Adipocyte (in vitro differentiated cells): ENCODE results near the gene PACRG.

Experiments
- DNase-seq: peaks from one replicate; pipeline ENCODE4 v3.0.0-alpha.2; 2015; ENCODE audit warnings: low read depth
- H3K27me3 ChIP-seq: replicated peaks from 2 replicates; pipeline ENCODE4 v1.7.0; 2013; ENCODE audit warnings: mild to moderate bottlenecking, low read length, moderate library complexity; ENCODE audit not compliant: control insufficient read depth, insufficient read depth
- H3K36me3 ChIP-seq: 2 replicates; pipeline ENCODE4 v1.7.0; 2013; ENCODE audit warnings: low read length, mild to moderate bottlenecking, moderate library complexity; ENCODE audit not compliant: control insufficient read depth, insufficient read depth, severe bottlenecking
- H3K4me1 ChIP-seq: 2 replicates; pipeline ENCODE4 v1.7.0; 2013; ENCODE audit warnings: mild to moderate bottlenecking, low read length, moderate library complexity; ENCODE audit not compliant: control insufficient read depth, insufficient read depth
- H3K4me3 ChIP-seq: 2 replicates; pipeline ENCODE4 v1.7.0; 2013; ENCODE audit warnings: mild to moderate bottlenecking, low read length, moderate library complexity
- H3K9ac ChIP-seq: 2 replicates; pipeline ENCODE4 v1.7.0; 2013; ENCODE audit warnings: mild to moderate bottlenecking, low read length, moderate library complexity
- H3K9me3 ChIP-seq: 2 replicates; pipeline ENCODE4 v1.7.0; 2013; ENCODE audit warnings: mild to moderate bottlenecking, low read length, moderate library complexity; ENCODE audit not compliant: control insufficient read depth

PACRG gene

DNA sequence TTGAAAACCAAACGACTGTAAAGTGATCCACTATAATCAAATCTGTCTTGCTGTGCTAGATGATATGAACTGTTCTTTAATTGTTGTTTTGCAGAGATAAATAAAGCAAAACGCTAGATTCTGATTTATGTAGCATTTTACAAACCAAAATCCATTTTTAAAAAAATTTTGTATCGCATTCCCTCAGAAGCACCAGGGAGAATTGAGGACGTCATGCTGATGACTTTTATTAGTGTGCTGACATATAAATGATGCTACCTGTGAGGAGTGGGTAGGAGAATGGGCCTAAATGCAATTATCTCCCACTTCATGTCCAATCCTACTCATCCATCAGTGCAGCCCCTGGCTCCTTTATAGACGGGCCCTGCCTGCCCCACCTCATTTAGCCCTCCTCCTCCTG lies 282.4 kb downstream of the PACRG start:
- H3K4me3 ChIP-seq: no peak overlapping the region
- no peak for DNase-seq
- no peak overlapping the region for H3K9ac ChIP-seq
- H3K4me1 ChIP-seq: no peaks in the 10 kb centered on the region
- no peaks in the 10 kb centered on the region for H3K27me3 ChIP-seq
- no peaks in the 10 kb centered on the region for H3K36me3 ChIP-seq
- H3K9me3 ChIP-seq: no peaks in the 10 kb centered on the region

DNA sequence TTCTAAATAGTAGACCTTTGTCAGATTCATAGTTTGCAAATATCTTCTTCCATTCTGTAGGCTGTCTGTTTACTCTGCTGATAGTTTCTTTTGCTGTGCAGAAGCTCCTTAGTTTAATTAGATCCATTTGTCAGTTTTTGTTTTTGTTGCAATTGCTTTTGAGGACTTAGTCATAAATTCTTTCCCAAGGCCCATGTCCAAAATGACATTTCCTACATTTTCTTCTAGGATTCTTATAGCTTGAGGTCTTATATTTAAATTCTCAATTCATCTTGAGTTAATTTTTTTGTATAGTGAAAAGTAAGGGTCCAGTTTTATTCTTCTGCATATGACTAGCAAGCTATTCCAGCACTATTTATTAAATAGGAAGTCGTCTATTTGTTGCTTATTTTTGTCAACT lies 287.0 kb downstream of the PACRG start:
- DNase-seq: peak; percentile 25
- Histone ChIP-seq H3K27me3 (no peaks in the 10 kb centered on the region), H3K36me3 (no peaks in the 10 kb centered on the region), H3K9me3 (no peaks in the 10 kb centered on the region), H3K9ac (no peak overlapping the region), H3K4me1 (no peaks in the 10 kb centered on the region), H3K4me3 (no peak overlapping the region)

DNA sequence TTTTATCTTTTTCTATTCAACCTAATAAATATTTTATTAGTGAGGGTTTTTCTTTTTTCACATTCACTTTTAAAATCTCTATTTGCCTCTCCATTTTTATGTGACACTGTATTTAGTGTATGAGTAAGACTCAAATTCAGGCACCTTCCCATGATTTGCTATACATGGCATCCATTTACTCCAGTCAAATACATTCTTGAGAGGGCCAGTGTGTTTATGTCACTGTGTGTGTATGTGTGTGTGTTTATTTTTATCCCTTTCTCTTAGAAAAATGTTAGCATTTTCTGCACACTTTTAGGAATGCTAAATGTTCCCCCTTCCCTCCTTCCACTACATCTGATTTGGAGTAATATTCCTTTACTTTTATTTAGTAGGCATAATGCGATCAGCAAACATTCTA lies 290.0 kb downstream of the PACRG start:
- H3K4me1 ChIP-seq: no peaks in the 10 kb centered on the region
- no peaks in the 10 kb centered on the region for H3K9me3 ChIP-seq
- H3K9ac ChIP-seq: no peak overlapping the region
- no peaks in the 10 kb centered on the region for H3K27me3 ChIP-seq
- peak; percentile 15 for DNase-seq
- H3K4me3 ChIP-seq: no peak overlapping the region
- H3K36me3 ChIP-seq: no peaks in the 10 kb centered on the region

DNA sequence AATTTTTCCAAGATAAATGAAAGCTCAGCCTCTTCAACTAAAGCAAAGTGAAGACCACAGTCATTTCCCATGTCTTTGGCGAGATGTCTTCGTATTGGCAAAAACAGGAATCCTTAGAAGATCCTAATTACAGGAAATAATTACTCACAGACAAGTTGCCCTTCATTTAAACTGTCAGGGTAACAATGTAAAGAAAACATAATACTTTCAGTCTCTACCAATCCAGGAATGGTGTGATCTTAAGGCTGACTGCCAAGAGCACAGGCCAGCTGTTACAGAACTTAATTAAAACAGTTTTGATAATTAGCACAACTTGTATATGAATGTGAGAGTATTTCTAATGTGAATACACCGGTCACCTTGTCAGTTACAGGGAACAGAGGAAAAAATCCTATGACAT lies 292.2 kb downstream of the PACRG start:
- Histone ChIP-seq H3K27me3 (no peaks in the 10 kb centered on the region), H3K4me3 (no peak overlapping the region), H3K9ac (no peak overlapping the region), H3K36me3 (no peaks in the 10 kb centered on the region), H3K9me3 (peaks cover 17% of the 10 kb centered on the region), H3K4me1 (no peaks in the 10 kb centered on the region)
- no peak for DNase-seq

DNA sequence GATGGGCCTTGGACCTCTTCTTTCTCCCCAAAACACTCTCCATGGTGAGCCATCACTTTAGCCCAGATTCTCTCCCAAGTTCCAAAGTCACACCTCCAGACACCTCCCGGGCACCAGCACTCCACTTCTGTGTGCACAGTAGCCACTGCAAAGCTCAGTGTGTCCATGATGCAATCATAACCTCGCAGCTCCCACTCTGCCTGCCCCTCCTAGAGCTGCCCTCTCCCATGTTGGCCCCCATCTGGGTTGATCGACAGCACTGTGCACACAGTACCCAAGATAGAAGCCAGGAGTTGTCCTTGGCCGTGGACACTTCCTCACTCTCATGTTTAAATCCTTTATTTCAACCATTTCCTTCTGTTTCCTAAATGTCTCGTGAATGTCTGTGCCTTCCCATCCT lies 293.3 kb downstream of the PACRG start:
- Histone ChIP-seq H3K9me3 (peaks cover 18% of the 10 kb centered on the region), H3K36me3 (no peaks in the 10 kb centered on the region), H3K9ac (no peak overlapping the region), H3K27me3 (no peaks in the 10 kb centered on the region), H3K4me3 (no peak overlapping the region), H3K4me1 (no peaks in the 10 kb centered on the region)
- no peak for DNase-seq

DNA sequence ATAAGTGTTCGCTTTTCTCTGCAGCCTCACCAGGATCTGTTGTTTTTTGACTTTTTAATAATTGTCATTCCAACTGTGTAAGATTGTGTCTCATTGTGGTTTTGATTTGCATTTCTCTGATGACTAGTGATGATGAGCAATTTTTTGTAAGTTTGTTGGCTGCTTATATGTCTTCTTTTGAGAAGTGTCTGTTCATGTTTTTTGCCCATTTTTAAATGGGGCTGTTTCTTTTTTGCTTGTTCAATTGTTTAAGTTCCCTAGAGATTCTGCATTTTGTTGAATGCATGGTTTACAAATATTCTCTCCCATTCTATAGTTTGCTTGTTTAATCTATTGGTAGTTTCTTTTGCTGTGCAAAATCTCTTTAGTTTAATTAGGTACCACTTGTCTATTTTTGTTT lies 295.9 kb downstream of the PACRG start:
- DNase-seq: no peak
- Histone ChIP-seq H3K27me3 (no peaks in the 10 kb centered on the region), H3K36me3 (no peaks in the 10 kb centered on the region), H3K9me3 (peaks cover 18% of the 10 kb centered on the region), H3K9ac (no peak overlapping the region), H3K4me3 (no peak overlapping the region), H3K4me1 (no peaks in the 10 kb centered on the region)

DNA sequence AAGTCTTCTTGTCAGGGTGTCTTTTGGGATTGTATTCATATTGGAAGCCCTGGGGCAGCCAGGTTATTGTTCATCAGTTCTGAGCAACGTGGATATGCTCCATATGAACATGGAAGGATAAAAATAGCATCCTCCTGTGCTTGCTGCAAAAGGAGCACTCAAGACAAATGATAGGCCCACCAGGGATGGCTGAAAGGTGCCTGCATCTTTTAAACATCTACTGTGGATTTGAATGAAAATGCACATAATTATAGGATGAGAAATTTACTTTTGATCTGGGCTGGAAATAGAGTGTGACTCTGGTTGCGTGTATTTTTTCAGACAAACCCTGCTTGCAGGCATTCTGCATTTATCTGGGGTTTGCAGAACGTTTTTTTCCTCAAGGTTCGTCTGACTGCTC lies 299.1 kb downstream of the PACRG start:
- no peaks in the 10 kb centered on the region for H3K4me1 ChIP-seq
- no peak for DNase-seq
- H3K36me3 ChIP-seq: no peaks in the 10 kb centered on the region
- no peak overlapping the region for H3K9ac ChIP-seq
- H3K9me3 ChIP-seq: peaks cover 26% of the 10 kb centered on the region
- H3K27me3 ChIP-seq: no peaks in the 10 kb centered on the region
- H3K4me3 ChIP-seq: no peak overlapping the region

DNA sequence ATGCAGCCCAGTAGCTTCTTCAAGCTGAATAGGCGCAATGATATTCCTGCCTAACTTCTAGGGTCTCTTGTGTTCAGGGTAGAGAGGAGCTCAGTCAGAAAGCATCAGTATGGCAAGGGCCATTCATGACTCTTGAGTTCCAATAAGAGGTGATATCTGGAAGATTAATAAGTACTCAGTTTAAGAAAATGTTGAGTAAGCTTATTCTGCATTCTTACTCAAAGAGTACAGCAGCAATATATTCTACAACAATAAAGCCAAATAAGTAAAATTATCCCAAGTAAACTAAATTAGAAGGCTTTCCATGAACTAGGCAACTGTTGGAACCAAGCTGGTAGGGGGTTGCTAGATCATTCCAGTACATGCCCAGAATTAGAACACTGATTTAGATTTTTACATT lies 303.2 kb downstream of the PACRG start:
- Histone ChIP-seq H3K4me1 (no peaks in the 10 kb centered on the region), H3K36me3 (no peaks in the 10 kb centered on the region), H3K9me3 (peaks cover 13% of the 10 kb centered on the region), H3K27me3 (no peaks in the 10 kb centered on the region), H3K9ac (no peak overlapping the region), H3K4me3 (no peak overlapping the region)
- DNase-seq: no peak

DNA sequence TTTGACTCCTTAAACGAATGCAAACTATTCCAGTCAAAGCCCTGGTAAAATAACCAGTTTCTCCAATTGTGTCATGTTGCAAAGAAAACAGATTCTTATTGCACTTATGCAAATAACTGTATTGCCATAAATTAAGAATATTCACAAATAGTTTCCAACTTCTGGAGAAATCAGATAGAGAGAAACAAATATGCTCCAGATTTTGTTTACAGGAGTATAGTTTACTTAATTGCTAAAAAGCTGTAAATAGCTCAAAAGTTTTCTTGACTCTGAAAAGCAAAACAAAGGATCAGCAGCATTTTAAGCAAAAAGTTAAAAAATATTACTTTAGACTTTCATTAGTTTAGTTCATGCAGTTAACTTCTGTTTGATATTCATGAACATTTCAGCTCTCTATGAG lies 304.2 kb downstream of the PACRG start:
- H3K9me3 ChIP-seq: peaks cover 13% of the 10 kb centered on the region
- no peaks in the 10 kb centered on the region for H3K27me3 ChIP-seq
- no peak for DNase-seq
- H3K4me3 ChIP-seq: no peak overlapping the region
- H3K4me1 ChIP-seq: no peaks in the 10 kb centered on the region
- no peak overlapping the region for H3K9ac ChIP-seq
- no peaks in the 10 kb centered on the region for H3K36me3 ChIP-seq

DNA sequence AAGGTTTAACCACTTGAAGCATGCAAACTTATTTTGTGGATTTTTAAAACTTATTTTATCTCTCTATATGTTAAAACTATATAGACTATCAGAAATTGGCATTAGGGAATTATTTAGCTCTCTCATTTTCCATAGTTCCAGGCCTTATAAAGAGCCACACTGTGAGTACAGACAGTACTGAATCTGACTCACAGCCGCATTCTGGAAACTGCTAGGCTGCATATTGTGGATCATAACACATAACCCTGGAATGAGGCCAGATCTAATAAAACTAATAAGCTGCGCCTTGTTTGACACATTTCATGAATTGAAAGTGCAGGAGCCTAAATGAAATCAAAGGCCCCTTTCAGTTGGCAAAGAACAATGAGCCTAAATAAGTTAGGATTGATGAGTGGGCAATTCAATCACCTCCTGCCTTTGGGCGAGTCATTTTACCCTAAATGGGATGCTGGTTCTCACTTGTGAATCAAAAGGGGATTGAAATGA lies 308.4 kb downstream of the PACRG start:
- no peaks in the 10 kb centered on the region for H3K4me1 ChIP-seq
- H3K9ac ChIP-seq: no peak overlapping the region
- H3K4me3 ChIP-seq: no peak overlapping the region
- peaks cover 11% of the 10 kb centered on the region for H3K9me3 ChIP-seq
- no peaks in the 10 kb centered on the region for H3K36me3 ChIP-seq
- no peak for DNase-seq
- H3K27me3 ChIP-seq: no peaks in the 10 kb centered on the region

DNA sequence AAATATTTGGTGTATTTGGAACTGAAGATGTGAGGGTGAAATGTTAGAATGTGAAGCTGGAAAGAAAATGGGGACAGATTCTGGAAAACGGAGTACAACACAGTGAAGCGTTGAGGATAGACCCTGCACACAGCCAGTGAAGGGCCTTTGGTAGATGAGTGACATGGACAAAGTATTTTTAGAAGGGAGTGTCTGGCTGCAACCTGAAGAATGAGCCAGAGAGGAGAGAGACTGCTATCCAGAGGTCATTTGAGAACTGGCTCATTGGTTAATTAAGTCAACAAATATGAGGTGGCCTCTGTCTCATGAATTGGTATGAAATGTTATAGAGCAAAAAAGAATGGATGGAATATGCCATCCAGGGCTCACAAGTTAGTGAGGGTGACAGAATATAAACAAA lies 310.5 kb downstream of the PACRG start:
- Histone ChIP-seq H3K4me1 (no peaks in the 10 kb centered on the region), H3K36me3 (no peaks in the 10 kb centered on the region), H3K4me3 (no peak overlapping the region)

DNA sequence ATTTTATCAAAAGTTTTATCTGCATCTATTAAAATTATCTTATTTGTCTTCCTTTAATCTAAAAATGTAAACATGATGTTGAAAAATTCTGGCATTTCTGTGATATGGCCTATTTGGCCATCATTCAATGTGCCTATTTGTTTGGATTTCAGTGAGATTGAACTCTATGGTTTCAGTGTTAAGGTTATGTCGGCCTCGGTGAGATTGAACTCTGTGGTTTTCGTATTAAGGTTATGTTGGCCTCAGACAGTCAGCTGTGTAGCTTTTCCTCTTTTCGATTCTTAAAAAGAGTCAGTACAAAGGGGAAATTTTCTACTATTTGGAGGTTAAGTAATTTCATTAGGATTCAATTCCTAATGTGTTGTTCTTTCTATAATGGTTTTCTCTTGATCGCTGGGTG lies 320.6 kb downstream of the PACRG start:
- no peaks in the 10 kb centered on the region for H3K36me3 ChIP-seq
- no peaks in the 10 kb centered on the region for H3K4me1 ChIP-seq
- H3K9me3 ChIP-seq: no peaks in the 10 kb centered on the region
- no peak overlapping the region for H3K4me3 ChIP-seq
- H3K27me3 ChIP-seq: no peaks in the 10 kb centered on the region
- DNase-seq: no peak
- H3K9ac ChIP-seq: no peak overlapping the region

More for the DNA sequence above, 310.5 kb downstream of the PACRG start:
- DNase-seq: no peak
- Histone ChIP-seq H3K9ac (no peak overlapping the region), H3K27me3 (no peaks in the 10 kb centered on the region), H3K9me3 (no peaks in the 10 kb centered on the region)
